ENCODE measurements around the gene ZNF106.

The ZNF106 gene

GRCh38 chr15:42508263-42508690, 17.3 kb upstream of the ZNF106 start:
- Histone ChIP-seq H2AFZ (ENCODE audit: low read depth, low read length, severe bottlenecking) (no peak overlapping the region), H3K9me2 (replicated peaks; ENCODE audit: insufficient read depth, low read length) (no peaks in the 10 kb centered on the region), H3F3A (ENCODE audit: insufficient read depth) (peaks cover 9% of the 10 kb centered on the region), H3K9me3 (ENCODE audit: insufficient read depth, low read length) (no peaks in the 10 kb centered on the region), H3K4me2 (ENCODE audit: low read depth, low read length, poor library complexity, severe bottlenecking) (no peak overlapping the region), H3K27me3 (ENCODE audit: low read length) (no peaks in the 10 kb centered on the region), H3K79me2 (ENCODE audit: insufficient read depth, low read length) (peaks cover 32% of the 10 kb centered on the region), H4K20me1 (ENCODE audit: low read depth, low read length) (0 out of 2 replicates have a peak, but pooled peaks cover 4% of the 10 kb centered on the region), H3K27ac (ENCODE audit: low read depth, low read length) (no peak overlapping the region), H3K36me3 (ENCODE audit: low read length) (peaks cover 4% of the 10 kb centered on the region; the same call in 1 of the 2 replicates), H3K9ac (ENCODE audit: low read length) (no peak overlapping the region), H3K4me3 (ENCODE audit: insufficient read depth, low read length, poor library complexity, severe bottlenecking) (no peak overlapping the region)
- TF ChIP-seq EZH2phosphoT487 (conservative IDR thresholded peaks at IDR 0.05; ENCODE audit: low read length): no peak
- TF ChIP-seq, protein P1, sequence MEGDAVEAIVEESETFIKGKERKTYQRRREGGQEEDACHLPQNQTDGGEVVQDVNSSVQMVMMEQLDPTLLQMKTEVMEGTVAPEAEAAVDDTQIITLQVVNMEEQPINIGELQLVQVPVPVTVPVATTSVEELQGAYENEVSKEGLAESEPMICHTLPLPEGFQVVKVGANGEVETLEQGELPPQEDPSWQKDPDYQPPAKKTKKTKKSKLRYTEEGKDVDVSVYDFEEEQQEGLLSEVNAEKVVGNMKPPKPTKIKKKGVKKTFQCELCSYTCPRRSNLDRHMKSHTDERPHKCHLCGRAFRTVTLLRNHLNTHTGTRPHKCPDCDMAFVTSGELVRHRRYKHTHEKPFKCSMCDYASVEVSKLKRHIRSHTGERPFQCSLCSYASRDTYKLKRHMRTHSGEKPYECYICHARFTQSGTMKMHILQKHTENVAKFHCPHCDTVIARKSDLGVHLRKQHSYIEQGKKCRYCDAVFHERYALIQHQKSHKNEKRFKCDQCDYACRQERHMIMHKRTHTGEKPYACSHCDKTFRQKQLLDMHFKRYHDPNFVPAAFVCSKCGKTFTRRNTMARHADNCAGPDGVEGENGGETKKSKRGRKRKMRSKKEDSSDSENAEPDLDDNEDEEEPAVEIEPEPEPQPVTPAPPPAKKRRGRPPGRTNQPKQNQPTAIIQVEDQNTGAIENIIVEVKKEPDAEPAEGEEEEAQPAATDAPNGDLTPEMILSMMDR (IDR thresholded peaks at IDR 0.05; ENCODE audit: insufficient read depth, low read length, poor library complexity, severe bottlenecking): no peak

GRCh38 chr15:42507514-42507913, 16.6 kb upstream of the ZNF106 start:
- H2AFZ ChIP-seq (ENCODE audit: low read depth, low read length, severe bottlenecking): no peak overlapping the region
- H3K4me2 ChIP-seq (ENCODE audit: low read depth, low read length, poor library complexity, severe bottlenecking): no peak overlapping the region
- H4K20me1 ChIP-seq (ENCODE audit: low read depth, low read length): 0 out of 2 replicates have a peak, but pooled peaks cover 4% of the 10 kb centered on the region
- no peak overlapping the region for H3K27ac ChIP-seq (ENCODE audit: low read depth, low read length)
- TF ChIP-seq EZH2phosphoT487 (conservative IDR thresholded peaks at IDR 0.05; ENCODE audit: low read length): no peak
- TF ChIP-seq, protein P1 (IDR thresholded peaks at IDR 0.05; ENCODE audit: insufficient read depth, low read length, poor library complexity, severe bottlenecking): no peak
- no peak overlapping the region for H3K9ac ChIP-seq (ENCODE audit: low read length)
- H3K79me2 ChIP-seq (ENCODE audit: insufficient read depth, low read length): peaks cover 38% of the 10 kb centered on the region
- no peak overlapping the region for H3K4me3 ChIP-seq (ENCODE audit: insufficient read depth, low read length, poor library complexity, severe bottlenecking)
- no peaks in the 10 kb centered on the region for H3K9me3 ChIP-seq (ENCODE audit: insufficient read depth, low read length)
- peaks cover 14% of the 10 kb centered on the region for H3F3A ChIP-seq (ENCODE audit: insufficient read depth)
- no peaks in the 10 kb centered on the region; the same call in 1 of the 2 replicates for H3K36me3 ChIP-seq (ENCODE audit: low read length)
- no peaks in the 10 kb centered on the region for H3K9me2 ChIP-seq (replicated peaks; ENCODE audit: insufficient read depth, low read length)
- no peaks in the 10 kb centered on the region for H3K27me3 ChIP-seq (ENCODE audit: low read length)

DNA sequence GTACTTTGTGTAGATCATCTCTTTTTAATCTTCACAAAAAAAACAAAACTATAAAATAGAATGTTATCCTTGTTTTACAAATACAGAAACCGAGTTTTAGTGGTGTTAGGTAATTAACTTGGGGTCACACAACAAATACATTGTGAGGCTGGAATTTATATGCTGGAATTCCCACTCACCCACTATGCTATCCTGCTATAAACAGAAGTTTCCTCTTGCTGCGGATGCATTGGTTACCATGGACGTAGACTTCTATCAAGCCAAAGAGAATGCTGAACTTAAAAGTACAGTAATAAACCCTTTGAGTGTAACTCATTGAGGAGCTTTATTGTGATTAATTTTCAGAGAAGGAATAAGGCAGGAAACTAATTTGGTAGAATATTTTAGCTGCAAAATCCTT, 13.7 kb upstream of the ZNF106 start:
- TF ChIP-seq, protein P1 (IDR thresholded peaks at IDR 0.05; ENCODE audit: insufficient read depth, low read length, poor library complexity, severe bottlenecking): no peak
- no peak for TF ChIP-seq EZH2phosphoT487 (conservative IDR thresholded peaks at IDR 0.05; ENCODE audit: low read length)
- no peaks in the 10 kb centered on the region for H4K20me1 ChIP-seq (ENCODE audit: low read depth, low read length)
- peak overlapping the region; percentile 71 for H3K27ac ChIP-seq (ENCODE audit: low read depth, low read length)
- H3K9ac ChIP-seq (ENCODE audit: low read length): no peak overlapping the region
- no peak overlapping the region for H2AFZ ChIP-seq (ENCODE audit: low read depth, low read length, severe bottlenecking)
- peak overlapping the region; percentile 51 for H3K4me2 ChIP-seq (ENCODE audit: low read depth, low read length, poor library complexity, severe bottlenecking)
- H3K27me3 ChIP-seq (ENCODE audit: low read length): no peaks in the 10 kb centered on the region
- no peaks in the 10 kb centered on the region for H3K36me3 ChIP-seq (ENCODE audit: low read length)
- peaks cover 11% of the 10 kb centered on the region for H3F3A ChIP-seq (ENCODE audit: insufficient read depth)
- peaks cover 65% of the 10 kb centered on the region for H3K79me2 ChIP-seq (ENCODE audit: insufficient read depth, low read length)
- no peak overlapping the region for H3K4me3 ChIP-seq (ENCODE audit: insufficient read depth, low read length, poor library complexity, severe bottlenecking)
- no peaks in the 10 kb centered on the region for H3K9me2 ChIP-seq (replicated peaks; ENCODE audit: insufficient read depth, low read length)
- no peaks in the 10 kb centered on the region for H3K9me3 ChIP-seq (ENCODE audit: insufficient read depth, low read length)

All from SU-DHL-6 (cell line).